HL-60 (cell line): ENCODE results near the gene GYG2.

Experiments used
- GABPA ChIP-seq: IDR thresholded peaks from 2 replicates; pipeline ENCODE4 v1.6.1; 2012; ENCODE audit warnings: low read depth
- POLR2AphosphoS5 ChIP-seq: IDR thresholded peaks from 2 replicates; pipeline ENCODE4 v1.6.1; 2012; ENCODE audit warnings: low read depth
- SPI1 ChIP-seq: IDR thresholded peaks from 2 replicates; pipeline ENCODE4 v1.6.1; 2012; ENCODE audit warnings: low read depth, mild to moderate bottlenecking, borderline replicate concordance
- TF ChIP-seq, protein P1 (sequence below): IDR thresholded peaks from one replicate; pipeline ENCODE4 v1.5.1; 2011; ENCODE audit warnings: low read length, control low read depth, inconsistent platforms; ENCODE audit not compliant: insufficient read depth
- TF ChIP-seq, protein P2 (sequence below): IDR thresholded peaks from 2 replicates; pipeline ENCODE4 v1.6.1; 2012; ENCODE audit warnings: low read depth; ENCODE audit not compliant: insufficient replicate concordance

GRCh38 chrX:2828959-2829411 is 255 bp downstream of the GYG2 start:
- TF ChIP-seq, protein P1, sequence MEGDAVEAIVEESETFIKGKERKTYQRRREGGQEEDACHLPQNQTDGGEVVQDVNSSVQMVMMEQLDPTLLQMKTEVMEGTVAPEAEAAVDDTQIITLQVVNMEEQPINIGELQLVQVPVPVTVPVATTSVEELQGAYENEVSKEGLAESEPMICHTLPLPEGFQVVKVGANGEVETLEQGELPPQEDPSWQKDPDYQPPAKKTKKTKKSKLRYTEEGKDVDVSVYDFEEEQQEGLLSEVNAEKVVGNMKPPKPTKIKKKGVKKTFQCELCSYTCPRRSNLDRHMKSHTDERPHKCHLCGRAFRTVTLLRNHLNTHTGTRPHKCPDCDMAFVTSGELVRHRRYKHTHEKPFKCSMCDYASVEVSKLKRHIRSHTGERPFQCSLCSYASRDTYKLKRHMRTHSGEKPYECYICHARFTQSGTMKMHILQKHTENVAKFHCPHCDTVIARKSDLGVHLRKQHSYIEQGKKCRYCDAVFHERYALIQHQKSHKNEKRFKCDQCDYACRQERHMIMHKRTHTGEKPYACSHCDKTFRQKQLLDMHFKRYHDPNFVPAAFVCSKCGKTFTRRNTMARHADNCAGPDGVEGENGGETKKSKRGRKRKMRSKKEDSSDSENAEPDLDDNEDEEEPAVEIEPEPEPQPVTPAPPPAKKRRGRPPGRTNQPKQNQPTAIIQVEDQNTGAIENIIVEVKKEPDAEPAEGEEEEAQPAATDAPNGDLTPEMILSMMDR: no peak
- no peak for TF ChIP-seq SPI1
- TF ChIP-seq, protein P2, sequence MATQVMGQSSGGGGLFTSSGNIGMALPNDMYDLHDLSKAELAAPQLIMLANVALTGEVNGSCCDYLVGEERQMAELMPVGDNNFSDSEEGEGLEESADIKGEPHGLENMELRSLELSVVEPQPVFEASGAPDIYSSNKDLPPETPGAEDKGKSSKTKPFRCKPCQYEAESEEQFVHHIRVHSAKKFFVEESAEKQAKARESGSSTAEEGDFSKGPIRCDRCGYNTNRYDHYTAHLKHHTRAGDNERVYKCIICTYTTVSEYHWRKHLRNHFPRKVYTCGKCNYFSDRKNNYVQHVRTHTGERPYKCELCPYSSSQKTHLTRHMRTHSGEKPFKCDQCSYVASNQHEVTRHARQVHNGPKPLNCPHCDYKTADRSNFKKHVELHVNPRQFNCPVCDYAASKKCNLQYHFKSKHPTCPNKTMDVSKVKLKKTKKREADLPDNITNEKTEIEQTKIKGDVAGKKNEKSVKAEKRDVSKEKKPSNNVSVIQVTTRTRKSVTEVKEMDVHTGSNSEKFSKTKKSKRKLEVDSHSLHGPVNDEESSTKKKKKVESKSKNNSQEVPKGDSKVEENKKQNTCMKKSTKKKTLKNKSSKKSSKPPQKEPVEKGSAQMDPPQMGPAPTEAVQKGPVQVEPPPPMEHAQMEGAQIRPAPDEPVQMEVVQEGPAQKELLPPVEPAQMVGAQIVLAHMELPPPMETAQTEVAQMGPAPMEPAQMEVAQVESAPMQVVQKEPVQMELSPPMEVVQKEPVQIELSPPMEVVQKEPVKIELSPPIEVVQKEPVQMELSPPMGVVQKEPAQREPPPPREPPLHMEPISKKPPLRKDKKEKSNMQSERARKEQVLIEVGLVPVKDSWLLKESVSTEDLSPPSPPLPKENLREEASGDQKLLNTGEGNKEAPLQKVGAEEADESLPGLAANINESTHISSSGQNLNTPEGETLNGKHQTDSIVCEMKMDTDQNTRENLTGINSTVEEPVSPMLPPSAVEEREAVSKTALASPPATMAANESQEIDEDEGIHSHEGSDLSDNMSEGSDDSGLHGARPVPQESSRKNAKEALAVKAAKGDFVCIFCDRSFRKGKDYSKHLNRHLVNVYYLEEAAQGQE: no peak
- TF ChIP-seq POLR2AphosphoS5: no peak
- no peak for TF ChIP-seq GABPA
